BJ (cell line): ENCODE data around the gene SETD1B. TPM values are rescaled to one million over a fixed set of nuclear protein-coding genes. Genes with fewer than 3 reads are reported as not detected.

Source experiments
- CTCF ChIA-PET: fragments of 350-600 bp; formaldehyde crosslinking; extraction: SDS; loops from one replicate; lab custom pipeline; 2021; ENCODE audit warnings: antibody characterized with exemption, inconsistent platforms; lab: Yijun Ruan, JAX
- POLR2A ChIA-PET: fragments of 300-600 bp; sonication (Branson Sonifier 250); formaldehyde crosslinking; extraction: SDS; loops from one replicate; lab custom pipeline; 2021; ENCODE audit warnings: antibody characterized with exemption; lab: Charles Lee
- DNase-seq: peaks from one replicate; pipeline ENCODE4 v3.0.0-alpha.2; 2011; ENCODE audit warnings: low read depth
- H3K27me3 ChIP-seq: 2 replicates; pipeline ENCODE4 v1.6.0; 2011; ENCODE audit warnings: low read length; ENCODE audit not compliant: control insufficient read depth, insufficient read depth
- H3K36me3 ChIP-seq: 2 replicates; pipeline ENCODE4 v1.5.1; 2011; ENCODE audit warnings: low read length; ENCODE audit not compliant: control insufficient read depth, insufficient read depth
- H3K4me3 ChIP-seq: 2 replicates; pipeline ENCODE4 v1.5.1; 2011; ENCODE audit warnings: low read depth, mild to moderate bottlenecking, control low read depth, low read length
- CTCF ChIP-seq: IDR thresholded peaks from 2 replicates; pipeline ENCODE4 v1.5.1; 2011; ENCODE audit warnings: low read depth, mild to moderate bottlenecking, control low read depth, inconsistent platforms, low read length, moderate library complexity; ENCODE audit not compliant: insufficient read depth
- polyA plus RNA-seq: library from polyadenylated mRNA; depleted of rRNA; stranded (reverse); fragments of >200 nt; gene quantifications from 2 replicates; pipeline ENCODE4 v1.2.3, GENCODE V29; 2011

SETD1B gene
- polyA plus RNA-seq, 1 experiment, result 0.85 TPM

DNA sequence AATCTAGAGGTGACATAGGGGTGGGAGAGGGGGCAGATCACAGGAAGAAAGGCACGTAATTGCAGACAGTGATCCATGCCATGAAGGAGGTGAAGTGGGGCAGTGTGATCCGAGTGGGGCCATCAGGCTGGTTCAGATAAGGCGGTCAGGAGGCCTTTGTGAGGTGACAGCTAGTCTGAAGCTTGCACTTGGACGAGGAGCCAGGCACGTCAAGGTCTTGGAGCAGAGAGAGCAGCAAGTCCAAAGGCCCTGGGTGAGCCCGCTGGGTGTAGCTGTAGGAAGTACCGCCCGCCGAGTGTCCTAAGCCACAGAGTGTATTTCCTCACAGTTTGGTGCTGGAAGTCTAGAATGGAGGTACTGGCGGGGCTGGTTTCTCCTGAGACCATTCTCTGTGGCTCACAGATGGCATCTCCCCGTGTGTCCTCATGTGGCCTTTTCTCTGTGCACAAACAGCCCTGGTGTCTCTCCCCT is 33.9 kb upstream of the SETD1B start:
- no peak for TF ChIP-seq CTCF
- peaks cover 3% of the 10 kb centered on the region; the same call in 1 of the 2 replicates for H3K36me3 ChIP-seq
- H3K27me3 ChIP-seq, result no peaks in the 10 kb centered on the region
- DNase-seq, result no peak
- ChIA-PET POLR2A (no interaction called here), CTCF (interaction anchor here (1.2 kb wide), 1 partner anchor 25 kb away, joined by 14 read pairs; the partner anchor contains the start of gene RHOF)
- H3K4me3 ChIP-seq, result no peak overlapping the region

- ChIA-PET CTCF (interaction anchor here (8.1 kb wide), 1 partner anchor 73 kb away, joined by 131 read pairs; no protein-coding TSS in a partner anchor), POLR2A (interaction anchor here (0.6 kb wide), 1 partner anchor 40 kb away, joined by 17 read pairs; no protein-coding TSS in a partner anchor)
- peaks cover 3% of the 10 kb centered on the region; the same call in 1 of the 2 replicates for H3K36me3 ChIP-seq
- no peaks in the 10 kb centered on the region for H3K27me3 ChIP-seq
- no peak for TF ChIP-seq CTCF
- DNase-seq, result no peak
- H3K4me3 ChIP-seq, result no peak overlapping the region
Measured at GRCh38 chr12:121770388-121770787, 33.4 kb upstream of the SETD1B start.

DNA sequence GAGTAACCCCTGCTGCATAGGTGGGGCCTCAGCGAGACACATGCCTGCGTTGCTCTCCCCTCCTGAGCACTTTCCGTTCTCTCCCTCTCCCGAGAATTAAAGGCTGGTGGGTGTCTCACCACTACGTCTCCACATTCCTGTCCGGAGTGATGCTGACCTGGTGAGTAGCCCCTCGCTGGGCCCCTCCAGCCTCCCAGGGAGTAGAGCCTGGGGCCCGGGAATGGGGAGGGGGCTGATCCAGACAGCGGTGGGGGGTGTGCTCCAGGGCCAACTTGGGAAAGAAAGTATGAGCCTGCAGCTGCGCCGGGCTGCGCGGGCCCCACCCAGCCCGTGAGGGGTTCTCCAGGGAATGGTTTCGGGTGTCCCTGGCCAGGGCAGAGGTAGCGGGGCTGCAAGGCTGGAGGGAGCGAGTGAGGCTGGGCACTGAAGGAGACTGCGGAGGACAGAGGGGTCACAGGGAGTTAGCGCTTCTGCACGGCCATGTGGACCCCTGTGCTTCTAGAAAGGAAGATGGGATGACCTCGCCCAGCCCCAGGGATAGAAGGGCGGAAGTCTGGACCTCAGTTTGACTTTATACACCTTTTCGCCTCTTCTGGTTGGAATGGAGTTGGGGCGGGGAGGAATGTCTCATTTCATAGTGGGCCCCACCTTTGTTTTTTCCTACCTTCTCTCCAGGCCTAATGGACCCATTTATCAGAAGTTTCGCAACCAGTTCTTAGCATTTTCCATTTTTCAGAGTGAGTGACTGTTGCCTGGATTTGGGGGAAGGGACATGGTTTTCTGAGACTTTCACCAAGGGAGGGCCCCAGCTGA is 32.8 kb upstream of the SETD1B start:
- Histone ChIP-seq H3K4me3 (no peak overlapping the region), H3K36me3 (peaks cover 3% of the 10 kb centered on the region; the same call in 1 of the 2 replicates), H3K27me3 (no peaks in the 10 kb centered on the region)
- DNase-seq, result no peak
- ChIA-PET POLR2A (interaction anchor here (0.6 kb wide), 1 partner anchor 39 kb away, joined by 17 read pairs; no protein-coding TSS in a partner anchor), CTCF (interaction anchor here (1.1 to 17.3 kb wide), 3 partner anchors 20 to 74 kb away, joined by 3 to 322 read pairs (median 131); partner anchors contain the start of gene RHOF)
- no peak for TF ChIP-seq CTCF

DNA sequence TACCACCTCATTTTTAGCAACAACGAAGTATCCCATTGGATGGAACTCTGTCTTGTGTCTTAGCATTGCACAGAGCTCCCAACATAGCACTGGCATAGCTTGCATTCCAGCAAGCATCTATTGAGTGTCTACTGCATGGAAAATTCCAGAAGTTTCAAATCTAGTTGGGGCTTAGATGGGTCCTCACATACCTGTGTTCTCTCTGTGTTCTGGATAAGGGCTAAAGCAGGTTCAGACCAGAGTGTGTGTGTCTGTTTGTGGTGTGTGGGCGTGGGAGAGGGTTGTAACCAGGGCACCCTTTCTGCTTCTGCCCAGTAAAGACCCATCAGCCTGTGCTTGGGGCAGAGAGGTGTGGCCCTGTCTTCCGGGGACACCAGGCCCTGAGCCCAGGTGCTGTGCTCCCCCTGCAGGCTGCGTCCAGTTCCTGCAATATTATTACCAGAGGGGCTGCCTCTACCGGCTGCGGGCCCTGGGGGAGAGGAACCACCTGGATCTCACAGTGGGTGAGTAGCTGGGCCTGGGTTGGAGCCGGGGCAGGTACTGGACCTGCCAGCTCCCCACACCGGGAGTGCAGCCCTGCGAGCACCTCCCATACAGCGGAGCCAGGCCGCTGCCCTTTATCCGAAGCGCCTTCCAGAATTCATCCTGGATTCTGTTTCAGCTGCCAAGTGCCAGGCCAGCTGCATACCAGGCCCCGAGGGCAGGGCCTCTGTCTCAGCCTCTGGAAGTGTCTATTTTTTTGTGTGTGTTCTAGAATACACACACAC is 30.6 kb upstream of the SETD1B start:
- POLR2A ChIA-PET, result no interaction called here
- peak; percentile 90 for TF ChIP-seq CTCF

More for the DNA sequence above, 30.6 kb upstream of the SETD1B start:
- Histone ChIP-seq H3K36me3 (peaks cover 4% of the 10 kb centered on the region; the same call in 1 of the 2 replicates), H3K27me3 (no peaks in the 10 kb centered on the region), H3K4me3 (no peak overlapping the region)
- CTCF ChIA-PET, result interaction anchor here (0.6 to 17.3 kb wide), 21 partner anchors 9 to 1258 kb away, joined by 3 to 322 read pairs (median 4); partner anchors contain the start of genes PSMD9, RHOF and TMEM120B
- DNase-seq, result no peak
